Measurements from ENCODE around the gene HNRNPF.
A peak's percentile ranks its signal among the peaks of the same experiment; 100 is the strongest.
"Not testable (repeated sequence)": the region's sequence is repeated elsewhere in the genome, so short reads cannot be mapped to it uniquely, and the experiment has no call there.

HNRNPF gene, protein sequence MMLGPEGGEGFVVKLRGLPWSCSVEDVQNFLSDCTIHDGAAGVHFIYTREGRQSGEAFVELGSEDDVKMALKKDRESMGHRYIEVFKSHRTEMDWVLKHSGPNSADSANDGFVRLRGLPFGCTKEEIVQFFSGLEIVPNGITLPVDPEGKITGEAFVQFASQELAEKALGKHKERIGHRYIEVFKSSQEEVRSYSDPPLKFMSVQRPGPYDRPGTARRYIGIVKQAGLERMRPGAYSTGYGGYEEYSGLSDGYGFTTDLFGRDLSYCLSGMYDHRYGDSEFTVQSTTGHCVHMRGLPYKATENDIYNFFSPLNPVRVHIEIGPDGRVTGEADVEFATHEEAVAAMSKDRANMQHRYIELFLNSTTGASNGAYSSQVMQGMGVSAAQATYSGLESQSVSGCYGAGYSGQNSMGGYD

DNA sequence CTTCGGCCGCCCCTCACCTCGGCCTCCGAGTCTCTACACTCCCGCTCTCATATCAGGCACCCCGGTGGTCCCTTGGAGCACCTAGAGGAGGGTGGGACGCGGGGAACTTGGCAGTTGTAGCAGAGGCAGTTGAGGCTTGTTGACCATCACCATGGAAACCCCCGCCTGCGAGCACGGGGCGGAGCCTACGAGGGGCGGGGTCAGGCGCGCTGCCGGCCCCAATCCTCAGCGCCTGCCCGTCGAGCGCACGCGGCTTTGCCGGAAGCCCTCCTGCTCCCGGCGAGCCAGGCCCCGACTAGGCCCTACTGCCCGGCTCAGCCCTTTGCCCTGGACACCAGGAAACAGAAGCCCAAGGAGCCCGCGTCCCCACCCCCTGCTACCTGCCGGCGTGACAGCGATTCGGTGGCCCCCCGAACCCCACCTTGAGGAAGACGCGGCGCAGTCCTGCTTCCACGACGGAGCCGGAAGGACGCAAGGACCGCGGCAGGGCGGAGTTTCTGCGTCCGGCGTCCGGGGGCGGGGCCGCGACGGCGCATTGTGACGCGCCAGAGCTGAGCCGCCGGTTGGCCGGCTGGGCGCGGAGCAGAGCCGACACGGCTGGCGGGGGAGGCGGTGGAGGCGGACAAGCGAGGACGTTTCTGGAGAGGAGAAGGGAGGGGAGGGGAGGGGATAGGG, at the start of gene HNRNPF:
HNRNPF (minus strand) TSS at position 477 of the 675 bp plus-strand sequence. CDS start 21,302 bp downstream, outside the sequence.
- peak; percentile 77 for DNase-seq

DNA sequence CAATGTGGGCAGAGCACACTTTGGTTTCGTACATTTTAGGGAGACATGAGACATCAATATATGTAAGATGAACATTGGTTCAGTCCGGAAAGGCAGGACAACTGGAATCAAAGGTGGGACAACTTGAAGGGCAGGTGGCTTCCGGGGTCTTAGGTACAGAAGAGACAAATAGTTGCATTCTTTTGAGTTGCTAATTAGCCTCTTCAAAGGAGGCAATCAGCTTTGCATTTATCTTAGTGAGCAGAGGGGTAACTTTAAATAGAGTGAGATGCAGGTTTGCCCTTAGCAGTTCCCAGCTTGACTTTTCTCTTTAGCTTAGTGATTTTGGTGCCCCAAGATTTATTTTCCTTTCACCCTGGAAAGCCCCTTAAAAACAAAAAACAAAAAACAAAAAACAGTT, 49.2 kb upstream of the HNRNPF start:
- no peak for DNase-seq

DNA sequence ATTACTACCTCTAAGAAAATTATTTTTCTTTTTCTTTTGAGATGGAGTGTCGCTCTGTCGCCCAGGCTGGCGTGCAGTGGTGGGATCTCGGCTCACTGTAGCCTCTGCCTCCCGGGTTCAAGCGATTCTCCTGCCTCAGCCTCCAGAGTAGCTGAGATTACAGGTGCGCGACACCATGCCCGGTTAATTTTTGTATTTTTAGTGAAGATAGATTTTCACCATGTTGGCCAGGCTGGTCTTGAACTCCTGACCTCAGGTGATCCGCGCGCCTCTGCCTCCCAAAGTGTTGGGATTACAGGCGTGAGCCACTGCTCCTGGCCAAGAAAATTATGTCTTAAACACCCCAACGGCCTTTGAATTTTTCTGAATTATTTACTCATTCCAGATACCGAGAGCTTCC, 47.6 kb upstream of the HNRNPF start:
- not testable (repeated sequence) for DNase-seq

DNA sequence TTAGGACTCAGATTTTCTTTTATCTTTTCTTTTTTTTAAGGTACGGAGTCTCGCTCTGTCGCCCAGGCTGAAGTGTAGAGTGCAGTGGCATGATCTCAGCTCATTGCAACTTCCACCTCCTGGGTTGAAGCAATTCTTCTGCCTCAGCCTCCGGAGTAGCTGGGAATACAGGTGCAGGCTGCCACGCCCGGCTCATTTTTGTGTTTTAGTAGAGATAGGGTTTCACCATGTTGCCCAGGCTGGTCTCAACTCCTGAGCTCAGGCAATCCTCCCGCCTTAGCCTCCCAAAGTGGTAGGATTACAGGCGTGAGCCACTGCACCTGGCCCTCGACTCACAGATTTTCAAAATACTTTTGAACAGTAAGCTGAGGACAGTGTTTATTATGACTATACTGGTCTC, 45.0 kb upstream of the HNRNPF start:
- DNase-seq = not testable (repeated sequence)

DNA sequence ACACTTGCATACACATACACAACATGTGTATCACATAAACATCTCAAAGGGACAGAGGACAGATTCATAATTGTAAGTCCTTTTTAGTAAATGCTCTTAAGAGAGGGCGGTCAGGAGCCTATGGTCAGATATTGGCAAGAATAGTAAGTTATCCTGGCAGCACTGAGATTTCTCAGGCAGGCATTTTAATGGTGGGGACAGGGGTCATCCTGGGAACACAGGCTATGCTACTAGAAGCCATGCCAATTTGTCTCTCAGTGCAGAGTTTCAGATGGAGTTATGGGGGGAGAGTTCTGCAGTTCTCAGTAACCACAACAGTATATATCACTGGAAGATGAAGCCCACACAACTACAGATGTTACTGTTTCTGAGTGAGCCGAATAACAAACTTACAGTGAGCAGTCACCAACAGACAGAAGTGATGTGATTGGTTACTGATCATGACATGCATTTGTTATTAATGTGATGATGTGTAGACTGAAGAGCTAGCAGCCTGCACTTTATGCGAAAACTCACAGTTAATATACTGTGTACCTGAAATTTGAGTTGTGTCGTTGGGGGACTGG, 44.4 kb upstream of the HNRNPF start:
- DNase-seq = no peak

DNA sequence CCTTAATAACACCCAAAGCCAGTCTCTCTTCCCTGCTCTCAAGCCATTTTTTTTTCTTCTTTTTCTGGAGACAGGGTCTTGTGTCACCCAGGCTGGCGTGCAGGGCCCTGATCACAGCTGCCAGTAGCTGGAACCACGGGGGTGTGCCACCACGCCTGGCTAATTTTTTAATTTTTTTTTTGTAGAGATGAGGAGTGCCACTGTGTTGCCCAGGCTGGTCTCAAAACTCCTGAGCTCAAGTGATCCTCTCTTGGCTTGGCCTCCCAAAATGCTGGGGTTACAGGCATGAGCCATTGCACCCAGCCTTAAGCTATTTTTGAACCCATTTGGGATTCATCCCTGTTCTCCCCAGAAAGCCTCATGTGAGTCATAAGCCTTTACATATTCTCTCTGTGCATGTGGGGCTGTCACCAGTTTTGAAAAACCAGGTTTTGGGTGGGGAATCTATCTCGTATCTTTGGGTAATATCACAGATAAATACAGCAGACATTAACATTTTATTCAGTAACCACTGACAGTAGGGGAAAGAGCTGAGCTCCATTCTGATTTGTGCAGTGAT, 43.4 kb upstream of the HNRNPF start:
- DNase-seq = no peak

DNA sequence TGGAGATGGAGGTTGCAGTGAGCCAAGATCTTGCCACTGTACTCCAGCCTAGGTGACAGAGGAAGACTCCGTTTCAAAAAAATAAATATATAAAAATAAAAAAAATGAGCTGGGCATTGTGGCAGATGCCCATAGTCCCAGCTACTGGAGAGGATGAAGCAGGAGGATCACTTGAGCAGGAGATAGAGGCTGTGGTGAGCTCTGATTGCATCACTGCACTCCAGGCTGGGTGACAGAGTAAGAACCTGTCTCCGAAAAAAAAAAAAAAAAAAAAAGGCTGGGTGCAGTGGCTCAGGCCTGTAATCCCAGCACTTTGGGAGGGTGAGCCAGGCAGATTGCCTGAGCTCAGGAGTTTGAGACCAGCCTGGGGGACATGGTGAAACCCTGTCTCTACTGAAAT, 39.8 kb upstream of the HNRNPF start:
- DNase-seq = no peak

DNA sequence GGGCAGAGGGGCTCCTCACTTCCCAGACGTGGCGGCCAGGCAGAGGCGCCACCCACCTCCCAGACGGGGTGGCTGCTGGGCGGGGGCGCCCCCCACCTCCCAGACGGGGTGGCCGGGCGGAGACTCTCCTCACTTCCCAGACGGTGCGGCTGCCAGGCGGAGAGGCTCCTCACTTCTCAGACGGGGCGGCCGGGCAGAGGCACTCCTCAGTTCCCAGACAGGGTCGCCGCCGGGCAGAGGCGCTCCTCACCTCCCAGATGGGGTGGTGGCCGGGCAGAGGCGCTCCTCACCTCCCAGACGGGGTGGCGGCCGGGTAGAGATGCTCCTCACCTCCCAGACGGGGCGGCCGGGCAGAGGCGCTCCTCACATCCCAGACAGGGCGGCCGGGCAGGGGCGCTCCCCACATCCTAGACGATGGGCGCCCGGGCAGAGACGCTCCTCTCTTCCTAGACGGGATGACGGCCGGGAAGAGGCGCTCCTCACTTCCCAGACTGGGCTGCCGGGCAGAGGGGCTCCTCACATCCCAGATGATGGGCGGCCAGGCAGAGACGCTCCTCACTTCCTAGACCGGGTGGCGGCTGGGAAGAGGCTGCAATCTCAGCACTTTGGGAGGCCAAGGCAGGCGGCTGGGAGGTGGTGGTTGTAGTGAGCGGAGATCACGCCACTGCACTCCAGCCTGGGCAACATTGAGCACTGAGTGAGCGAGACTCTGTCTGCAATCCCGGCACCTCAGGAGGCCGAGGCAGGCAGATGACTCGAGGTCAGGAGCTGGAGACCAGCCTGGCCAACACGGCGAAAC, 37.4 kb upstream of the HNRNPF start:
- DNase-seq = not testable (repeated sequence)

DNA sequence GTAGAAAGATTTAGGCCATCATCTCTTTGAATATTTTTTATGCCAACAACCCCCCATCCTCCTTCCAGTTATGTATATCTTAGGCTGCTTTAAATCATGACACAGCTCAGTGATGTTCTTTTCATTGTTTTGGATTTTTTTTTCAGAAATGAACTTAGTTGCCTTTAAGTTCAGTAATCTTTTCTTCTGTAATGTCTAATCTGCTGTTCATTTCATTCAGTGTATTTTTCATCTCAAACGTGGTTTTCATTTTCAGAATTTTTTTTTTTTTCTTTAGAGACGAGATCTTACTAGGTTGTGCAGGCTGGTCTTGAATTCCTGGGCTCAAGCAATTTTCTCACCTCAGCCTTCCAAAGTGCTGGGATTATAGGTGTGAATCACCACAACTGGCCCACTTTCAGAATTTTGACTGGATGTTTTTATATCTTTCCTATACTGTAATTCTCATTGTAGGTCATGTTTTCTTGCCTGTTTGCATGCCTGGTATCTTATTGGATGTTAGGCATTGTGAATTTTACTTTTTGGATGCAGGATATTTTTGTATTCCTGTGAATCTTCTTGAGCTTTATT, 36.0 kb upstream of the HNRNPF start:
- DNase-seq = no peak

DNA sequence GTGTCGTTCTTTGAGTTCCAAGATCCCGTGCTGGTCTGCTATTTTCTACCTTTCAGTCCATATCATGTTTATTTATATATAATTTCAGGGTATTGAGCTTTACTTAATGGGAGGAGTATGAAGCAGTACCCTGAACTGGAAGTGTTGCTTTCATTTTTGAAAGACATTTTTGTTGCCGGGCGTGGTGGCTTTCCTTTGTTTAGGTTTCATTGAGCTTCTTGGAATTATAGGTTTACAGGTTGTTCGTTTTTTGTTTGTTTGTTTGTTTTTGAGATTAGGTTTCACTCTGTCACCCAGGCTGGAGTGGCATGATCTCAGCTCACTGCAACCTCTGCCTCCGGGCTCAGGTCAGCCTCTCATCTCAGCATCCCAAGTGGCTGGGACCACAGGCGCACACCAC, 35.3 kb upstream of the HNRNPF start:
- DNase-seq = no peak

DNA sequence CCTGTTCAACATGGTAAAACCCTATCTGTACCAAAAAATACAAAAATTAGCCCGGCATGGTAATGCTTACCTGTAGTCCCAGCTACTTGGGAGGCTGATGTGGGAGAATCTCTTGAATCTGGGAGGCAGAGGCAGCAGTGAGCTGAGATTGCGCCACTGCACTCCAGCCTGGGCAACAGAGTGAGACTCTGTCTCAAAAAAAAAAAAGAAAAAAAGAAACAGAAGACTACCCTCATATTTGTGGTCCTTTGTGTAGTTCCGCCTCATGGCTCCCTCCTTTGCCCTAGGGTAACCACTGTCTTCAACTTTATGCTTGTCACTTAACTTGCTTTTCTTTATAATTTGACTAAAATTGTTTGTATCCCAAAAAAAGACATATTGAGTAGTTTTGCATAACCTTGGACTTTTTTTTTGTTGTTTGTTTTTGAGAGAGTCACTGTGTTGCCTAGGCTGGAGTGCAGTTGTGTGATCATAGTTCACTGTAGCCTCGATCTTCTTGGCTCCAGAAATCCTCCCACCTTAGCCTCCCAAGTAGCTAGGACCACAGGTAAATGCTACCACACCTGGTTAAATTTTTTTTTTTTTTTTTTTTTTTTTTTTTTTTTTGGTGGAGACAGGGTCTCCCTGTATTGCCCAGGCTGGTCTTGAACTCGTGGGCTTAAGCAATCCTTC, 31.6 kb upstream of the HNRNPF start:
- no peak for DNase-seq

DNA sequence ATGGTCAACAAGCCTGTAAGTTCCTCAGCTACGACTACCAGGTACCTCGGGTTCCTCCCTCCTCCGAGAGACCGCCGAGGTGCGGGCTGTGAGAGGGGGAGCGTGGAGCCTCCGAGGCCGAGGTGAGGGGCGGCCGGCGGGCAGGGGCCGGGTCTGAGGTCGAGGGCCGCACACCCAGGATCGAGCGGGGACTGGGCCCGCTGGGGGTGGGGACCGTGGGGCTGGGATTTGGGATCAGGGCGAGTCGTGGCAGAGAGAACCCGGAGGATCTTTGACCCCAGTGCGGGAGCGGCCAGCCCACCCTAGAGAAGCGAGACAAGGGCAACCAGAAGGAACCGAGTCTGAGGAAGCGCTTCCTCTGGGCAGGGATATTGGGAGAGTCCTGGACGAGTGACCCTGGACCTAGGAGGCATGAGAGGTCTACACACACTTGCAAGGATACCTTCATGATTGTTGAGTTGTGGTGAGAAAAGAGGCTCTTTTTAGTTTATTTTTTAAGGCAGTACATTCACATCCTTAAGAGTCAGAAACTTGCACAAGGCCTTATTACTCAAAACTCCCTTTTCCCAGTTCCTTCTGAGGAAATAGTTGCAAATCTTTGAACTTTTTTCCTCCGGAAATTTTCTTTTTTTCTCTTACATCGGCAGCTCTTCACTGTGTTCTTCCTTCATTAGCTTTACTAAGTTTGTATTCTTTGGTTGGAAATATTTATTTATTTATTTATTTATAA, 28.3 kb upstream of the HNRNPF start:
- DNase-seq = no peak

DNA sequence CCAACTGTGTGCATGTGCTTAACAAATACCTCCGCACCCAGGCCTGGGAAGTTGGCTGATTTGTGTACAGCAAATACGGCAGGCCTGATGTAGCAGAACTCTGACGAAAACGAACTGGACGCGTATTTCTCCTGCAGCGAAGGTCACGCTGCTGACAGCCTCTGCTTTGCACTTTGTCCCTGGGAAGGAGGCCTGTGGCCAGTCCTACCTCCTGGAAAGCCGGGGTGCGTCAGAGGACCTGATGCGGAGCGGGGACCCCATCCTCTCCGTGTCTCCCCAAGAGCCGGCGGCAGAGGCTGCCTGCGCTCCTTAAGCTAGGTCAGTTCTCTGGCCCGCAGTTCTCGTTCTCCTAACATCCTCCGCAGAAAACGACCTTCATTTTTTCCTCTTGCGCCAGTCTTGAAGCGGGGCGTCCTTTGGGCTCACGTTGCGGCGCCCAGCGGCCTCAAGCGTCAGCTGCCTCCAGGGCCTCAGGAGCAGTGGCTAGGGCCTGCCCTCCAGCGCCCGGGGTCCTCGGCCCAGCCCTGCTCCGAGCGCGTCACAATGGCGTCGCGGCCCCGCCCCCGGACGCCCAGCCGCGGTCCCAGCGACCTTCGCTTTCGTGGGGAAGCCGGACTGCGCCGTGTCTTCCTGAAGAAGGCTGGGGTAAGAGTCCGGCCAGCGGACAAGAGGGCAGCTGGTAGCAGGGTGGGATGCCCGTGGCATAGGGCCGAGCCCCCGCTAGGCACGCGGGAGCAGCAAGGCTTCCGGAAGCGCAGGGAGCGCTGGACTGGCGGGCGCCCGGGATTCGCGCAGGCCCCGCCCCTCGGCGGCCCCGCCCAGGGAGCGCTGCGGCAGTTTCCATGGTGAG, 27.5 kb upstream of the HNRNPF start, which contains the start of gene ZNF487:
ZNF487 (plus strand) TSS at position 821 of the 850 bp plus-strand sequence. CDS start 38,703 bp downstream, outside the sequence.
- DNase-seq = peak; percentile 57

DNA sequence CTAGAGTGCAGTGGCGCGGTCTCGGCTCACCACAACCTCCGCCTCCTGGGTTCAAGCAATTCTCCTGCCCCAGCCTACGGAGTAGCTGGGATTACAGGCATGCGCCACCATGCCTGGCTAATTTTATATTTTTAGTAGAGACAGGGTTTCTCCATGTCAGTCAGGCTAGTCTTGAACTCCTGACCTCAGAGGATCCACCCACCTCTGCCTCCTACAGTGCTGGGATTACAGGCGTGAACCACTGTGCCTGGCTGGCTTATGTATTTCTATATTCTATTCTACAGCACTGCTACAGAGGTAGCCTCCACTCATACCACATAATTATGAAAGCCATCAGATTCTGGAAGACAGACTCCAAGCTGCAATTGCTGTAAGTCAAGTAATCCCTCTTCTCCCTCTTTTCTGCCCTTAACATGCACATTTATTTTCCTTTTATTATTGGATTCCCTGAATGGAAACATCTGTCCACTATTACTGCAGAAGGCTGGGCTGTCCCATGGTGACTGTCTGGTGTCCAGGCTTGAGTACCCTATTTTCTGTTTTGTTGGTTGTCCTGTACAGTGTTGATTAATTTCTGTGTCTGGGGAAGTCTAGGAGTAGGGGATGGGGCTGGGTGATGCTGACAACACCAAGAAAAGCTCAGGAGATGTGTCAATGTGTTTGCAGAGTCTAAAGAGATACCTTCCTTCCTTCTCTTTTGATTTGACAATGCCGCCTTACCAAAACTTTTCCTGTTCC, 22.1 kb upstream of the HNRNPF start:
- DNase-seq = no peak

DNA sequence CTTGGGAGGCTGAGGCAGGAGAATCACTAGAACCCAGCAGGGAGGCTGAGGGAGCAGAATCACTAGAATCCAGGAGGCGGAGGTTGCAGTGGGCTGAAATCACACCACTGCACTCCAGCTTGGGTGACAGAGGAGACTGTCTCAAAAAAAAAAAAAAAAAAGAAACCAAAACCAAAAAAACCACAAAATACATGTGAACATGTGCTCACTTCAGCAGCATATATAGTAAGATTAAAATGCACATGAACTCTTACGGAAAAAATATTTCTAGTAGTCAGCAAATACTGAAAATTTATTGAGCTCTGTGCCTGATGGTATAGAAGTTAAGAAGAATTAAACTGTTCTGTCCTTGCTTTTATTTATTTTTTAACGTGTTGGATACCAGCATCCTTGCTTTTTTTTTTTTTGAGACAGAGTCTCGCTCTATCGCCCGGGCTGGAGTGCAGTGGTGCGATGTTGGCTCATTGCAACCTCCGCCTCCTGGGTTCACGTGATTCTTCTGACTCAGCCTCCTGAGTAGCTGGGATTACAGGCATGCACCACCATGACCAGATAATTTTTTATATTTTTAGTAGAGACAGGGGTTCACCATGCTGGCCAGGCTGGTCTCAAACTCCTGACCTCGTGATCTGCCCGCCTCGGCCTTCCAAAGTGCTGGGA, 18.3 kb upstream of the HNRNPF start:
- no peak for DNase-seq

DNA sequence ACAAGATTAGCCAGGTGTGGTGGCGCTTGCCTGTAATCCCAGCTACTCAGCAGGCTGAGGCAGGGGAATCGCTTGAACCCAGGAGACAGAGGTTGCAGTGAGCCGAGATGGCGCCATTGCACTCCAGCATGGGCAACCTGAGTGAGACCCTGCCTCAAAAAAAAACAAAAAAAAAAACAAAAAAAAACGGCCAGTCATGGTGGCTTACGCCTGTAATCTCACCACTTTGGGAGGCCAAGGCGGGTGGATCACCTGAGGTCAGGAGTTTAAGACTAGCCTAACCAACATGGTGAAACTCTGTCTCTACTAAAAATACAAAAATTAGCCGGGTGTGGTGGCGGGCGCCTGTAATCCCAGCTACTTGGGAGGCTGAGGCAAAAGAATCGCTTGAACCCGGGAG, 17.5 kb upstream of the HNRNPF start:
- DNase-seq = not testable (repeated sequence)

DNA sequence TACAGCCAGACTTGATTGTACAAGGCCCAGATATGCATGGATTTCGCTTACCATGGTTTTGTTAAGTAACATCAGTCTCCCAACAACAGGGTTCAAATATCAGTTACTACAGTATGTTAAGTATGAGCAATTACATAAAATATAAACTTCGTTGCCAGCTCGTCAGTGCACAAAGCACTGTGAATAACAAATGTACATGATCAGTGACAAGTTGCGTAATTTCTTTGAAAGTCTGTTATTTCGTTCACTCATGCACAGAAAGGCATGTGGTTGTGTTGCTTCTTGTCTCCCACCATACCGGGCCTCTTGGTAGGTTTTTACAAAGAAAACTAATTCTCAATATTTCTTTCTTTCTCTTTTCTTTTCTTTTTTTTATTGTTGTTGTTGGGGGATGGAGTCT, 15.4 kb upstream of the HNRNPF start:
- DNase-seq = no peak

DNA sequence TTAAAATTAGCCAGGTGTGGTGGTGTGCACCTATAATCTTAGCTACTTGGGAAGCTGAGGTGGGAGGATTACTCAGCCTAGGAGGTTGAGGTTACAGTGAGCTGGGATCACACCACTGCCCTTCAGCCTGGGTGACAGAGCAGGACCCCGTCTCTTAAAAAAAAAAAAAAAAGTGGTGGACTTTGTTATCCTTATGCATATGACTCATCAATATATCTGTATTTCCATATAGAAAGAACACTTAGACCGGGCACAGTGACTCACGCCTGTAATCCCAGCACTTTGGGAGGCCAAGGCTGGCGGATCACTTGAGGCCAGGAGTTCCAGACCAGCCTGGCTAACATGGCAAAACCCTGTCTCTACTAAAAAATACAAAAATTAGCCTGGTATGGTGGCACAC, 13.0 kb upstream of the HNRNPF start:
- not testable (repeated sequence) for DNase-seq

DNA sequence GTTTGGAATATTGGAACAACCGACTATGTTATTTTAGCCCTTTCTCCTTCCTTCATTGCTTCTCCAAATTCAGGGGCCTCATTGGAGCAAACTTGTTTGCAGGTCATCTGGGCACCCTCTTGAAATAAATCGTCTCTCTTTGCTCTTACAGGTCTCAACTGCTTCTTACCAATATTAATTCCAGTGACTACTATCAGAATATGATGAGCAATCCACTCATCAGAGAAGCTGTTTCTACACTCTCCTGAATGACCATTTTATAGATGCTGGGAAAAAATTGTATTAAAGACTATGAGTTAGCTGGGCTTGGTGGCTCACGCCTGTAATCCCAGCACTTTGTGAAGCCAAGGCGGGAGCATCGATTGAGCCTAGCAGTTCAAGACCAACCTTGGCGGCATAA, 12.5 kb upstream of the HNRNPF start:
- DNase-seq = no peak

Data from NCI-H2171 treated with DMSO at 0.1 percent for 48 hours (cell line).